Mesothelial cell of epicardium (in vitro differentiated cells): ENCODE results near the gene GSE1. TPM values are rescaled to one million over a fixed set of nuclear protein-coding genes. Genes with fewer than 3 reads are reported as not detected.

ENCODE experiments used
- DNase-seq, 2 experiments: peaks; one replicate each; pipeline ENCODE4 v3.0.0; 2021; ENCODE audit warnings: low spot score in 2 of 2; ENCODE audit not compliant: unreplicated experiment in 2 of 2
- H3K27ac Mint-ChIP-seq: 2 replicates; pipeline ENCODE4 v1.8.0; 2021; ENCODE audit warnings: mixed read lengths
- H3K27me3 Mint-ChIP-seq: 2 replicates; pipeline ENCODE4 v1.8.0; 2021; ENCODE audit warnings: low read depth, mixed read lengths
- H3K36me3 Mint-ChIP-seq: 2 replicates; pipeline ENCODE4 v1.8.0; 2021; ENCODE audit warnings: mixed read lengths
- H3K4me1 Mint-ChIP-seq: 2 replicates; pipeline ENCODE4 v1.8.0; 2021; ENCODE audit warnings: mixed read lengths
- H3K4me3 Mint-ChIP-seq: 2 replicates; pipeline ENCODE4 v1.8.0; 2021; ENCODE audit warnings: mild to moderate bottlenecking, moderate library complexity, mixed read lengths
- H3K9me3 Mint-ChIP-seq: 2 replicates; pipeline ENCODE4 v1.8.0; 2021; ENCODE audit warnings: mixed read lengths
- CTCF ChIP-seq: fragments of 200-600 bp; sonication (generic); IDR thresholded peaks from one replicate; pipeline ENCODE4 v1.5.0; 2021; ENCODE audit warnings: antibody characterized with exemption; ENCODE audit not compliant: unreplicated experiment
- total RNA-seq: library from RNA; stranded (reverse); gene quantifications from 3 replicates; pipeline ENCODE4 v1.2.1, GENCODE V29; 2021

The GSE1 gene
- total RNA-seq, 1 donor from 2014 or later = 218 TPM

- TF ChIP-seq CTCF = no peak
- H3K36me3 Mint-ChIP-seq = peaks cover 14% of the 10 kb centered on the region
- peaks cover 4% of the 10 kb centered on the region for H3K9me3 Mint-ChIP-seq
- H3K27me3 Mint-ChIP-seq = no peaks in the 10 kb centered on the region
- no peak overlapping the region for H3K27ac Mint-ChIP-seq
- H3K4me3 Mint-ChIP-seq = no peak overlapping the region
- no peak for DNase-seq
- peaks cover 10% of the 10 kb centered on the region for H3K4me1 Mint-ChIP-seq
These were observed 18.8 kb downstream of the GSE1 start for GRCh38 chr16:85631802-85632393.

GRCh38 chr16:85632709-85633437, 19.8 kb downstream of the GSE1 start:
- no peak overlapping the region for H3K4me3 Mint-ChIP-seq
- H3K27ac Mint-ChIP-seq = no peak overlapping the region
- peaks cover 4% of the 10 kb centered on the region for H3K4me1 Mint-ChIP-seq
- peaks cover 14% of the 10 kb centered on the region for H3K36me3 Mint-ChIP-seq
- H3K27me3 Mint-ChIP-seq = no peaks in the 10 kb centered on the region
- peaks cover 4% of the 10 kb centered on the region for H3K9me3 Mint-ChIP-seq
- DNase-seq = no peak
- TF ChIP-seq CTCF = no peak

- TF ChIP-seq CTCF = no peak
- Mint-ChIP-seq H3K27me3 (no peaks in the 10 kb centered on the region), H3K4me3 (no peak overlapping the region), H3K9me3 (peaks cover 4% of the 10 kb centered on the region), H3K36me3 (peaks cover 13% of the 10 kb centered on the region), H3K27ac (no peak overlapping the region), H3K4me1 (peaks cover 4% of the 10 kb centered on the region)
- no peak for DNase-seq
These were observed 20.3 kb downstream of the GSE1 start for GRCh38 chr16:85633438-85633743.

- no peak overlapping the region for H3K27ac Mint-ChIP-seq
- H3K4me1 Mint-ChIP-seq = no peaks in the 10 kb centered on the region
- H3K9me3 Mint-ChIP-seq = peaks cover 4% of the 10 kb centered on the region
- peaks cover 8% of the 10 kb centered on the region for H3K36me3 Mint-ChIP-seq
- no peak for DNase-seq
- no peak overlapping the region for H3K4me3 Mint-ChIP-seq
- H3K27me3 Mint-ChIP-seq = no peaks in the 10 kb centered on the region
- no peak for TF ChIP-seq CTCF
These were observed 20.8 kb downstream of the GSE1 start for GRCh38 chr16:85633888-85634287.

GRCh38 chr16:85634747-85635544, 21.8 kb downstream of the GSE1 start:
- Mint-ChIP-seq H3K4me1 (peaks cover 2% of the 10 kb centered on the region), H3K4me3 (no peak overlapping the region), H3K9me3 (no peaks in the 10 kb centered on the region), H3K36me3 (peaks cover under 1% of the 10 kb centered on the region), H3K27me3 (no peaks in the 10 kb centered on the region), H3K27ac (no peak overlapping the region)
- no peak for DNase-seq
- TF ChIP-seq CTCF = no peak
